ENCODE data around the gene RCSD1. TPM values are rescaled to one million over a fixed set of nuclear protein-coding genes. Genes with fewer than 3 reads are reported as not detected.
A peak's percentile ranks its signal among the peaks of the same experiment; 100 is the strongest.

Gene RCSD1
- total and polyA plus RNA-seq, 10 of the 15 experiments (the other 5 are each of a cell fraction or from before 2014, with no cell fraction given) = 11.4 to 78.3 (median 71.6) TPM

DNA sequence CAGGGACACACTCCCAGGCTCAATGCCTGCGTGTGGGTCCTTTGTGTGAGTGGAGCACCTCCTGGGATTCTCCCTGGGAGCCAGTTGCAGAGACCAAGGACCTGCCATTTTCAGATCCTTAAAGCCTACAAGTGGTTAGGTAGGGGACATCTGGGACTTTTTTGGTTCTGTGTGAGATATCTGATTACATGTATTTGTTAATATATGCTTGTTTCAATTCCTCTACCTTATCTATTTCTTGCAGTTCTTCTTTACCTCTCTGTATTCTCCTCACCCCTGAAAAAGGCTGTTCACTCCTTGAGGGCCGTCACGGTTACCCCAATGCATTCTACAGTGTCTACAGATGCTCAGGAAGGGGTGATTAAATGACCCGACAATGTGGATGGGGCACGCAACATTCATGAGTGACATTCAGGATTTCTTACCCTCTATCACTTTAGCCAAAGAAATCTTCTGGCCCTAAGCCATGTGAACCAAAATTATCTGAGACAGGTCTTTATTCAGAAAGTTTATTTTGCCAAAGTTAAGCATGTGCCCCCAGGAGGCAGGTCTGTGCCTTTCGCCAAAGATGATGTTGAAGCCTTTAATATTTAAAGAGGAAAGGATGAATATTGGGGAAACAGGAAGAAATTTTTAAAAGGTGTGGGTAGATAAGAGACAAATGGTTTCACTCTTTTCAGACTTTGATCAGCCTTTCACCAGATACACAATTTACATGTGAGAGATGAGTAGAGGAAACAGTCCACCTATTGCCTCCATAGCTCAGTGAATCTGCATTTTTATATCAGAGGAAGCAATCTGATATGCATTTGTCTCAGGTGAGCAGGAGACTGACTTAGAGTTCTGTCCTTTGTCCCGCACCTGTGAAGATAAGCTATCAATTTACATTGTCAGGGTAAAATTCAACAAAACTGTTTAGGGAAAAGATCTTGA, 47.1 kb downstream of the RCSD1 start (continued):
- TF ChIP-seq IKZF2 (IDR thresholded peaks at IDR 0.05) = peak; percentile 70 to 84; a peak in 3 of 4 replicates

DNA sequence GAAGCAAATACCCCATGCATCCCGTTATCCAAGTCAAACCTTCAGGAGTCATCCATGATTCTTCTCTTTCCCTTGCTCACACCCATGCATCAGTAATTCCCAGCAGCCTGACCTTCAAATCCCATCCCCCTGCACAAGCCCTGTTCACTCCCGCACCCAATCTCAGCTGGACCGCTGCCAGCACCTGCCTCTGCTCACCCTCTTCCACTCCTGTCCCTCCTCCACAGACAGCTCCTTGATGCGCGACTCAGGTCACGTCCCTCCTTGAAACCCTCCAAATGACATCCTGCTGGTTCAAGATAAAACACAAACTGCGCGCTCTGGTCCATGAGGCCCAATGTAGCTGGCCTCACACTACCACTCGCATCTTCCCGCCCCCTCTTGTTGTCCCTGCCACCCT, 48.4 kb downstream of the RCSD1 start:
- H3K36me3 ChIP-seq (ENCODE audit: control insufficient read depth in 2 of 2, insufficient read depth in 2 of 2, low read length in 1 of 2) = peaks cover 0 to 7% of the 10 kb centered on the region in 2 experiments; a peak in 2 of 4 replicates
- H3K4me3 ChIP-seq = no peak overlapping the region
- SMC1A ChIA-PET (ENCODE audit: uncharacterized antibody, unreplicated experiment) = interaction anchor here (0.6 to 10.3 kb wide), 9 partner anchors 9 to 120 kb away, joined by 3 to 170 read pairs (median 17); partner anchors contain the start of gene RCSD1
- H3K9me3 ChIP-seq (replicated peaks; ENCODE audit: control insufficient read depth, insufficient read depth, low read length) = no peaks in the 10 kb centered on the region
- peaks cover 28% of the 10 kb centered on the region for H3K79me2 ChIP-seq (ENCODE audit: control insufficient read depth, insufficient read depth, low read length)
- H3K9ac ChIP-seq (ENCODE audit: control insufficient read depth, insufficient read depth, low read length) = no peak overlapping the region
- CTCF ChIA-PET = interaction anchor here (1.2 to 5.1 kb wide), 7 partner anchors 9 to 139 kb away, joined by 3 to 31 read pairs (median 4); no protein-coding TSS in a partner anchor
- no peak for ATAC-seq
- no peak overlapping the region for H2AFZ ChIP-seq (ENCODE audit: control insufficient read depth, low read depth, low read length)
- no peak for DNase-seq (ENCODE audit: low read depth, low spot score)
- intact Hi-C loops (cut with micrococcal nuclease; ENCODE audit: unreplicated experiment) = no loop called here
- 97% methylated on average over 10 of the region's 10 CpGs for WGBS (ENCODE audit: insufficient coverage, insufficient replicate concordance, low lambda C conversion rate, missing lambda C conversion rate)
- H3K27me3 ChIP-seq (replicated peaks in 1 of 2; ENCODE audit: control insufficient read depth in 2 of 2, insufficient read depth in 2 of 2, low read length in 1 of 2) = no peaks in the 10 kb centered on the region
- POLR2A ChIA-PET = interaction anchor here (2.3 to 7.2 kb wide), 2 partner anchors 48 to 78 kb away, joined by 7 to 84 read pairs; partner anchors contain the start of gene RCSD1
- H4K20me1 ChIP-seq (ENCODE audit: control insufficient read depth, insufficient read depth) = no peaks in the 10 kb centered on the region
- in situ Hi-C loops (cut with MboI) = no loop called here
- BruUV-seq (replicated peaks) = no TSS peak
- RAD21 ChIA-PET (ENCODE audit: unreplicated experiment) = interaction anchor here (0.6 to 8.3 kb wide), 9 partner anchors 9 to 138 kb away, joined by 3 to 100 read pairs (median 4); partner anchors contain the start of gene RCSD1
- peak overlapping the region; percentile 93 for H3K27ac ChIP-seq (ENCODE audit: control insufficient read depth, insufficient read depth)
- peak; percentile 51; the same call in 1 of the 2 replicates for TF ChIP-seq HDGF (IDR thresholded peaks at IDR 0.05)
- TF ChIP-seq, protein P1, sequence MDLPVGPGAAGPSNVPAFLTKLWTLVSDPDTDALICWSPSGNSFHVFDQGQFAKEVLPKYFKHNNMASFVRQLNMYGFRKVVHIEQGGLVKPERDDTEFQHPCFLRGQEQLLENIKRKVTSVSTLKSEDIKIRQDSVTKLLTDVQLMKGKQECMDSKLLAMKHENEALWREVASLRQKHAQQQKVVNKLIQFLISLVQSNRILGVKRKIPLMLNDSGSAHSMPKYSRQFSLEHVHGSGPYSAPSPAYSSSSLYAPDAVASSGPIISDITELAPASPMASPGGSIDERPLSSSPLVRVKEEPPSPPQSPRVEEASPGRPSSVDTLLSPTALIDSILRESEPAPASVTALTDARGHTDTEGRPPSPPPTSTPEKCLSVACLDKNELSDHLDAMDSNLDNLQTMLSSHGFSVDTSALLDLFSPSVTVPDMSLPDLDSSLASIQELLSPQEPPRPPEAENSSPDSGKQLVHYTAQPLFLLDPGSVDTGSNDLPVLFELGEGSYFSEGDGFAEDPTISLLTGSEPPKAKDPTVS (IDR thresholded peaks at IDR 0.05; ENCODE audit: low read depth, low read length) = no peak
- peak overlapping the region; percentile 17; the same call in 1 of the 2 replicates for H3K4me2 ChIP-seq (ENCODE audit: control insufficient read depth, insufficient read depth)
- FAIRE-seq = no peak
- H3K4me1 ChIP-seq (ENCODE audit: control insufficient read depth, insufficient read depth, low read length) = peaks cover 74% of the 10 kb centered on the region

Data from GM12878 (cell line).